Measurements from ENCODE around the gene EBF4.

Gene EBF4

DNA sequence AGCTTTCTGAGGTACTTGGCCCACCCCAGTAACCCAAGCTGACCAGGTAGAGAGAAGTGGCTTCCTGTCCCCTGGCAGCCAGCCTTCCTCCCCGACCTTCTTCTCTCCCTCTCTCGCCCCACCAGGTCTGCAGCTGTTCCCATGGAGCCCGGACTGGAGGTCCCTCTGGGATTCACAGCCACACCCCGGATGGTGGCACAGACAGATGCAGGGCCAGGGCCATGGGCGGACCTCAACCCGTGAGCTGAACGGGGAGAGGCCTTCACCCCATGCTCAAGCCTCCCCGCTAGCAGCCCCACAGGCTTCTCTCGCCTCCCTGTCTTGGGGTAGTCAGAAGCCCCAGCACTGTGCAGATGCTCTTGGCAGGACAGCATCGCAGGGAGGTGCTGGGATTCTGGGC is 66.6 kb downstream of the EBF4 start:
- TF ChIP-seq, protein P1, sequence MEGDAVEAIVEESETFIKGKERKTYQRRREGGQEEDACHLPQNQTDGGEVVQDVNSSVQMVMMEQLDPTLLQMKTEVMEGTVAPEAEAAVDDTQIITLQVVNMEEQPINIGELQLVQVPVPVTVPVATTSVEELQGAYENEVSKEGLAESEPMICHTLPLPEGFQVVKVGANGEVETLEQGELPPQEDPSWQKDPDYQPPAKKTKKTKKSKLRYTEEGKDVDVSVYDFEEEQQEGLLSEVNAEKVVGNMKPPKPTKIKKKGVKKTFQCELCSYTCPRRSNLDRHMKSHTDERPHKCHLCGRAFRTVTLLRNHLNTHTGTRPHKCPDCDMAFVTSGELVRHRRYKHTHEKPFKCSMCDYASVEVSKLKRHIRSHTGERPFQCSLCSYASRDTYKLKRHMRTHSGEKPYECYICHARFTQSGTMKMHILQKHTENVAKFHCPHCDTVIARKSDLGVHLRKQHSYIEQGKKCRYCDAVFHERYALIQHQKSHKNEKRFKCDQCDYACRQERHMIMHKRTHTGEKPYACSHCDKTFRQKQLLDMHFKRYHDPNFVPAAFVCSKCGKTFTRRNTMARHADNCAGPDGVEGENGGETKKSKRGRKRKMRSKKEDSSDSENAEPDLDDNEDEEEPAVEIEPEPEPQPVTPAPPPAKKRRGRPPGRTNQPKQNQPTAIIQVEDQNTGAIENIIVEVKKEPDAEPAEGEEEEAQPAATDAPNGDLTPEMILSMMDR (IDR thresholded peaks at IDR 0.05; ENCODE audit: insufficient read depth, low read depth, low read length, missing control alignments): no peak
- no peak overlapping the region for H3K4me3 ChIP-seq (ENCODE audit: low read depth, low read length)
- DNase-seq (ENCODE audit: low read depth): no peak

GRCh38 chr20:2759603-2760296 is 67.2 kb downstream of the EBF4 start:
- DNase-seq (ENCODE audit: low read depth): no peak
- TF ChIP-seq, protein P1 (IDR thresholded peaks at IDR 0.05; ENCODE audit: insufficient read depth, low read depth, low read length, missing control alignments): no peak

DNA sequence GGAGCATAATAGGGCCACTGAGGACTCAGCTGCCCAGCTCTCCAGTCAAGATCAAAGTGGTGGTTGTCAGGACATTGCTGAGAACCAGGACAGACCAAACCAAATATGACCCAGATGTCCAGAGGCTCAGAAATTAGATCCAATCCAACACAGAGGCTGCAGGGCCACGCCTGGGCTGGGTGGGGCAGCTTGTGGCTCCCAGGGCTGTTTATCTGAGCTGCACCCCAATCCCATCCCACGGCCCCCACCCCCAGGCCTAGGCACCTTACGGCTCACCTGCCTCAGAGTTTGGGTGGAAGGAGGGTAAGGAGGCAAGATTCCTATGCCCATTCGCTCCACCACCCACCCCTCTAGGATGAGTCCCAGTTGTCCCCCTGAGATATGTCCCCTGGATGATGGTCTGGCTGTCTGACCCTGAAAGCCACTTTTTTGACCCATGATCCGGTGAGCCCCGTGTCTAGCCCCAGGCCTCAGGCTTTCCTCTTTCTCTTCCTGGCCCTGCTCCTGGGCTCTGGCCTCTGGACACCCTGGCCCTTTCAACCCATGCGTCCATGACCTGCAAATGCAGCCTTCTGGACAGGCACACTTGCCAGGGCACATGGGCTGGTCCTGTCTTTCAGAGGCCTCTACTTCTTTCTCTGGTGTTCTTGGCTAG is 67.8 kb downstream of the EBF4 start:
- TF ChIP-seq, protein P1 (IDR thresholded peaks at IDR 0.05; ENCODE audit: insufficient read depth, low read depth, low read length, missing control alignments): no peak
- no peak overlapping the region for H3K4me3 ChIP-seq (ENCODE audit: low read depth, low read length)
- DNase-seq (ENCODE audit: low read depth): no peak

More at GRCh38 chr20:2759603-2760296, 67.2 kb downstream of the EBF4 start:
- no peak overlapping the region for H3K4me3 ChIP-seq (ENCODE audit: low read depth, low read length)

DNA sequence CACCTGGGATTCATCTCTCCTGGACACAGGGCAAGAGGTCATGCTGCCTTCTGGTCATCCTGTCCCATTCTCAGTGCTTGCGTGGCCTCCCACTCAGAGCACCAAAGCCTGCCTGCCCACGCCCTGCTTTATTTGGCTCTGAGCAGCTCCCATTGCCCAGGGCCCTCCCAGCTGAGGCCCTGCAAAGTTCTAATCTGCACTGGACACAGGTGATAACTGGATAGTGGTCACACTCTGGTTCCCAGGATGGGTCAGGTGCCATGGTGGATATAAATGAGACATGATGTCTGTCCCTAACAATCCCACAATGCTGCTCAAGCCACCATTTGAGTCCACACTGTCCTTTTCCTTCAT is 68.3 kb downstream of the EBF4 start:
- no peak overlapping the region for H3K4me3 ChIP-seq (ENCODE audit: low read depth, low read length)
- TF ChIP-seq, protein P1 (IDR thresholded peaks at IDR 0.05; ENCODE audit: insufficient read depth, low read depth, low read length, missing control alignments): no peak
- no peak for DNase-seq (ENCODE audit: low read depth)

- DNase-seq (ENCODE audit: low read depth): no peak
- no peak overlapping the region for H3K4me3 ChIP-seq (ENCODE audit: low read depth, low read length)
- TF ChIP-seq, protein P1 (IDR thresholded peaks at IDR 0.05; ENCODE audit: insufficient read depth, low read depth, low read length, missing control alignments): no peak
These were observed 69.3 kb downstream of the EBF4 start for GRCh38 chr20:2761885-2762284.

- no peak for DNase-seq (ENCODE audit: low read depth)
- TF ChIP-seq, protein P1 (IDR thresholded peaks at IDR 0.05; ENCODE audit: insufficient read depth, low read depth, low read length, missing control alignments): no peak
- no peak overlapping the region for H3K4me3 ChIP-seq (ENCODE audit: low read depth, low read length)
These were observed 70.1 kb downstream of the EBF4 start for GRCh38 chr20:2762578-2763131.

All from GM12865 (cell line).